WTC11 (cell line): ENCODE results near the gene RPTOR. TPM values are rescaled to one million over a fixed set of nuclear protein-coding genes. Genes with fewer than 3 reads are reported as not detected.

ENCODE experiments used
- ATAC-seq: fragments of 200-7000 bp; cut with Tn5 transposase; 2 replicates; pipeline ENCODE4 v1.10.0; 2021; ENCODE audit warnings: mild to moderate bottlenecking, moderate library complexity
- CTCF ChIA-PET: fragments of 300-600 bp; sonication (Branson Sonifier 250); formaldehyde crosslinking; loops from one replicate; lab custom pipeline; 2021; ENCODE audit warnings: antibody characterized with exemption; lab: Charles Lee
- POLR2A ChIA-PET: fragments of 350-600 bp; sonication (Branson Sonifier 250); formaldehyde crosslinking; loops from one replicate; lab custom pipeline; 2021; ENCODE audit warnings: antibody characterized with exemption; lab: Charles Lee
- DNase-seq: peaks from one replicate; pipeline ENCODE4 v3.0.0; 2021; ENCODE audit warnings: low spot score
- H3K27ac Mint-ChIP-seq: 2 replicates; pipeline ENCODE4 v1.8.0; 2021; ENCODE audit warnings: mixed read lengths
- H3K27me3 Mint-ChIP-seq: 2 replicates; pipeline ENCODE4 v1.8.0; 2021; ENCODE audit warnings: low read depth, mild to moderate bottlenecking, moderate library complexity, mixed read lengths
- H3K36me3 Mint-ChIP-seq: 2 replicates; pipeline ENCODE4 v1.8.0; 2021; ENCODE audit warnings: mixed read lengths
- H3K4me1 Mint-ChIP-seq: 2 replicates; pipeline ENCODE4 v1.8.0; 2022; ENCODE audit warnings: mixed read lengths
- H3K4me3 Mint-ChIP-seq: 2 replicates; pipeline ENCODE4 v1.8.0; 2021; ENCODE audit warnings: mild to moderate bottlenecking, moderate library complexity, mixed read lengths
- H3K9me3 Mint-ChIP-seq: 2 replicates; pipeline ENCODE4 v1.8.0; 2021; ENCODE audit warnings: mixed read lengths
- ARID4B ChIP-seq: sonication (generic); formaldehyde crosslinking; IDR thresholded peaks from 2 replicates; pipeline ENCODE4 v1.8.0; 2023; ENCODE audit warnings: missing genetic modification reagents, mild to moderate bottlenecking, borderline replicate concordance
- CREM ChIP-seq: sonication (generic); formaldehyde crosslinking; IDR thresholded peaks from 2 replicates; pipeline ENCODE4 v1.8.1; 2022; ENCODE audit warnings: mild to moderate bottlenecking, missing genetic modification reagents, moderate library complexity
- ELF4 ChIP-seq: sonication (generic); formaldehyde crosslinking; IDR thresholded peaks from 2 replicates; pipeline ENCODE4 v1.8.1; 2022; ENCODE audit warnings: low read depth, mild to moderate bottlenecking, moderate library complexity, missing genetic modification reagents
- ESRRA ChIP-seq: sonication (generic); formaldehyde crosslinking; IDR thresholded peaks from 2 replicates; pipeline ENCODE4 v1.8.1; 2022; ENCODE audit warnings: mild to moderate bottlenecking, missing genetic modification reagents, borderline replicate concordance
- GRHL2 ChIP-seq: fragments of 250-450 bp; sonication (Bioruptor Pico); IDR thresholded peaks from 2 replicates; pipeline ENCODE4 v1.8.0; 2022; ENCODE audit warnings: mild to moderate bottlenecking, moderate library complexity; ENCODE audit not compliant: insufficient replicate concordance, severe bottlenecking
- GTF2I ChIP-seq: fragments of 250-450 bp; sonication (Bioruptor Pico); conservative IDR thresholded peaks from 2 replicates; pipeline ENCODE4 v1.4.0; 2021; ENCODE audit warnings: mild to moderate bottlenecking
- NFATC4 ChIP-seq: fragments of 250-450 bp; sonication (Bioruptor Pico); IDR thresholded peaks from 2 replicates; pipeline ENCODE4 v1.9.0; 2021; ENCODE audit warnings: mild to moderate bottlenecking
- NFE2L1 ChIP-seq: sonication (generic); formaldehyde crosslinking; IDR thresholded peaks from 2 replicates; pipeline ENCODE4 v1.8.1; 2023; ENCODE audit warnings: missing genetic modification reagents
- NFYB ChIP-seq: sonication (generic); formaldehyde crosslinking; conservative IDR thresholded peaks from 2 replicates; pipeline ENCODE4 v1.8.0; 2022; ENCODE audit warnings: low read depth, missing genetic modification reagents
- NR2C2 ChIP-seq: sonication (generic); formaldehyde crosslinking; IDR thresholded peaks from 2 replicates; pipeline ENCODE4 v1.8.0; 2022; ENCODE audit warnings: mild to moderate bottlenecking, missing genetic modification reagents
- SOX15 ChIP-seq: fragments of 250-450 bp; sonication (Bioruptor Pico); IDR thresholded peaks from 2 replicates; pipeline ENCODE4 v1.9.0; 2021; ENCODE audit warnings: mild to moderate bottlenecking
- TP53 ChIP-seq: sonication (generic); formaldehyde crosslinking; IDR thresholded peaks from 2 replicates; pipeline ENCODE4 v1.8.1; 2023; ENCODE audit warnings: mild to moderate bottlenecking, missing genetic modification reagents
- ZNF281 ChIP-seq: sonication (generic); formaldehyde crosslinking; IDR thresholded peaks from 2 replicates; pipeline ENCODE4 v1.8.0; 2023; ENCODE audit warnings: mild to moderate bottlenecking, missing genetic modification reagents
- total RNA-seq: library from RNA; stranded (reverse); gene quantifications from 3 replicates; pipeline ENCODE4 v1.2.3, GENCODE V29; 2021
- TF ChIP-seq, protein P1 (sequence below): sonication (generic); formaldehyde crosslinking; conservative IDR thresholded peaks from 2 replicates; pipeline ENCODE4 v1.8.1; 2023; ENCODE audit warnings: mild to moderate bottlenecking, low read depth, missing genetic modification reagents, moderate library complexity
- TF ChIP-seq, protein P2 (sequence below): sonication (generic); formaldehyde crosslinking; IDR thresholded peaks from 2 replicates; pipeline ENCODE4 v1.8.1; 2022; ENCODE audit warnings: mild to moderate bottlenecking, moderate library complexity, missing genetic modification reagents
- TF ChIP-seq, protein P3 (sequence below): sonication (generic); formaldehyde crosslinking; IDR thresholded peaks from 2 replicates; pipeline ENCODE4 v1.8.1; 2022; ENCODE audit warnings: missing genetic modification reagents, borderline replicate concordance

RPTOR gene
- total RNA-seq, 1 experiment from 2014 or later = 41.0 TPM

DNA sequence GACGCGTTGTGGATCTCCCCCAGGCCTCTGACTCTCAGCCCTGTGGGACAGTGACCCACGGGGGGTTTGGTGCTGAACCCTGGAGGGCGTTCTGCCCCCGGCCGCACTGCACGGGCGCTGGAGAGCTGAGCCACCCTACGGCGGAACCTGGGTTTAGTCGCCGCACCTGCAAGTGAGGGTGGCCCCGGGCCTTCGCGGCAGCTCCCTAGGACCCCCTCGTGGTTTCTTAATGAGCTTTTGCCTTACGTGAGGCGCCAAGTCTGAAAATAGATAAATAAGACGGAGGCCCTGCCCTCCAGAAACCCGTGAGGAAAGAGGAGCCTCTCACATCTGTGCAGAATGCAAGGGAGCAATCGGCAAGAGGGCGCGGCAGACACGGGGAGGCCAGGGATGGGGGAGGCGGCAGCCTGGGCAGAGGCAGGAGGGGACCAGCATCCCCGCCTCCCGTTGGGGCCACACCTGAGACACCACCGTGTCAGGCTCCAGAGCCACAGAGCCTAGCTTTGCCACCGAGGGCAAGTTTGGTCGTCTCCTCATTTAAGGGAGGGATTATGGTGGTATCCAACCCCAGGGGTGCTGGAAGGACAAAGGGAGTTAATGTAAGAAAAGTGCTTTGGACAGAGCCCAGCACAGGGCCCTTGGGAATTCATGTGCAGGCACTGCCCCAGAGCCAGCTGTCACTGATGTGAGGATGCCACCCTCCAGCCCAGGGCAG, 293.8 kb downstream of the RPTOR start (continued):
- TF ChIP-seq, protein P1, sequence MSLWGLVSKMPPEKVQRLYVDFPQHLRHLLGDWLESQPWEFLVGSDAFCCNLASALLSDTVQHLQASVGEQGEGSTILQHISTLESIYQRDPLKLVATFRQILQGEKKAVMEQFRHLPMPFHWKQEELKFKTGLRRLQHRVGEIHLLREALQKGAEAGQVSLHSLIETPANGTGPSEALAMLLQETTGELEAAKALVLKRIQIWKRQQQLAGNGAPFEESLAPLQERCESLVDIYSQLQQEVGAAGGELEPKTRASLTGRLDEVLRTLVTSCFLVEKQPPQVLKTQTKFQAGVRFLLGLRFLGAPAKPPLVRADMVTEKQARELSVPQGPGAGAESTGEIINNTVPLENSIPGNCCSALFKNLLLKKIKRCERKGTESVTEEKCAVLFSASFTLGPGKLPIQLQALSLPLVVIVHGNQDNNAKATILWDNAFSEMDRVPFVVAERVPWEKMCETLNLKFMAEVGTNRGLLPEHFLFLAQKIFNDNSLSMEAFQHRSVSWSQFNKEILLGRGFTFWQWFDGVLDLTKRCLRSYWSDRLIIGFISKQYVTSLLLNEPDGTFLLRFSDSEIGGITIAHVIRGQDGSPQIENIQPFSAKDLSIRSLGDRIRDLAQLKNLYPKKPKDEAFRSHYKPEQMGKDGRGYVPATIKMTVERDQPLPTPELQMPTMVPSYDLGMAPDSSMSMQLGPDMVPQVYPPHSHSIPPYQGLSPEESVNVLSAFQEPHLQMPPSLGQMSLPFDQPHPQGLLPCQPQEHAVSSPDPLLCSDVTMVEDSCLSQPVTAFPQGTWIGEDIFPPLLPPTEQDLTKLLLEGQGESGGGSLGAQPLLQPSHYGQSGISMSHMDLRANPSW (CRISPR knock-in tag) = no peak
- TF ChIP-seq NFATC4 (CRISPR knock-in tag) = no peak
- TF ChIP-seq ELF4 = no peak
- no peak for TF ChIP-seq GRHL2 (CRISPR knock-in tag)
- no peak for TF ChIP-seq CREM (CRISPR knock-in tag)
- TF ChIP-seq SOX15 (CRISPR knock-in tag) = no peak
- TF ChIP-seq GTF2I = no peak

- Mint-ChIP-seq H3K4me3 (no peak overlapping the region), H3K4me1 (peaks cover 3% of the 10 kb centered on the region), H3K27me3 (no peaks in the 10 kb centered on the region), H3K27ac (no peak overlapping the region), H3K36me3 (no peaks in the 10 kb centered on the region; the same call in 1 of the 2 replicates), H3K9me3 (no peaks in the 10 kb centered on the region)
- CTCF ChIA-PET = interaction anchor here (1.3 to 2.4 kb wide), 2 partner anchors 21 to 60 kb away, joined by 3 to 7 read pairs; no protein-coding TSS in a partner anchor
- ATAC-seq (no peak), DNase-seq (no peak)
- TF ChIP-seq, protein P2, sequence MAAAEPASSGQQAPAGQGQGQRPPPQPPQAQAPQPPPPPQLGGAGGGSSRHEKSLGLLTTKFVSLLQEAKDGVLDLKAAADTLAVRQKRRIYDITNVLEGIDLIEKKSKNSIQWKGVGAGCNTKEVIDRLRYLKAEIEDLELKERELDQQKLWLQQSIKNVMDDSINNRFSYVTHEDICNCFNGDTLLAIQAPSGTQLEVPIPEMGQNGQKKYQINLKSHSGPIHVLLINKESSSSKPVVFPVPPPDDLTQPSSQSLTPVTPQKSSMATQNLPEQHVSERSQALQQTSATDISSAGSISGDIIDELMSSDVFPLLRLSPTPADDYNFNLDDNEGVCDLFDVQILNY = no peak
- TF ChIP-seq, protein P3, sequence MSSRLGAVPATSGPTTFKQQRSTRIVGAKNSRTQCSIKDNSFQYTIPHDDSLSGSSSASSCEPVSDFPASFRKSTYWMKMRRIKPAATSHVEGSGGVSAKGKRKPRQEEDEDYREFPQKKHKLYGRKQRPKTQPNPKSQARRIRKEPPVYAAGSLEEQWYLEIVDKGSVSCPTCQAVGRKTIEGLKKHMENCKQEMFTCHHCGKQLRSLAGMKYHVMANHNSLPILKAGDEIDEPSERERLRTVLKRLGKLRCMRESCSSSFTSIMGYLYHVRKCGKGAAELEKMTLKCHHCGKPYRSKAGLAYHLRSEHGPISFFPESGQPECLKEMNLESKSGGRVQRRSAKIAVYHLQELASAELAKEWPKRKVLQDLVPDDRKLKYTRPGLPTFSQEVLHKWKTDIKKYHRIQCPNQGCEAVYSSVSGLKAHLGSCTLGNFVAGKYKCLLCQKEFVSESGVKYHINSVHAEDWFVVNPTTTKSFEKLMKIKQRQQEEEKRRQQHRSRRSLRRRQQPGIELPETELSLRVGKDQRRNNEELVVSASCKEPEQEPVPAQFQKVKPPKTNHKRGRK (CRISPR knock-in tag) = no peak
- TF ChIP-seq NR2C2 (CRISPR knock-in tag) (no peak), TP53 (no peak), ESRRA (CRISPR knock-in tag) (no peak), ZNF281 (CRISPR knock-in tag) (no peak), NFE2L1 (CRISPR knock-in tag) (no peak), ELF4 (no peak), NFYB (CRISPR knock-in tag) (no peak), ARID4B (CRISPR knock-in tag) (no peak)
- POLR2A ChIA-PET = no interaction called here
These were observed 294.3 kb downstream of the RPTOR start for GRCh38 chr17:80839026-80839345.
